Stomach smooth muscle (tissue), 2 donors: ENCODE data around the gene FHIT.
A peak's percentile ranks its signal among the peaks of the same experiment; 100 is the strongest.

Experiments
- H3K27ac ChIP-seq: one replicate; pipeline ENCODE4 v1.7.0; 2013; ENCODE audit warnings: mild to moderate bottlenecking, low read length, inconsistent platforms
- H3K27me3 ChIP-seq, 2 donors: one replicate each; pipeline ENCODE4 v1.7.0; 2013; ENCODE audit warnings: low read length in 2 of 2; ENCODE audit not compliant: insufficient read depth in 2 of 2, control insufficient read depth in 1 of 2
- H3K36me3 ChIP-seq, 2 donors: one replicate each; pipeline ENCODE4 v1.7.0; 2013; ENCODE audit warnings: low read length in 2 of 2; ENCODE audit not compliant: control insufficient read depth in 2 of 2, insufficient read depth in 2 of 2
- H3K4me1 ChIP-seq: one replicate; pipeline ENCODE4 v1.7.0; 2013; ENCODE audit warnings: low read length; ENCODE audit not compliant: control insufficient read depth, insufficient read depth
- H3K4me3 ChIP-seq, 2 donors: one replicate each; pipeline ENCODE4 v1.7.0; 2013; ENCODE audit warnings: low read length in 2 of 2
- H3K9ac ChIP-seq, 2 donors: one replicate each; pipeline ENCODE4 v1.7.0; 2013; ENCODE audit warnings: low read length in 2 of 2, mild to moderate bottlenecking in 1 of 2
- H3K9me3 ChIP-seq, 2 donors: one replicate each; pipeline ENCODE4 v1.7.0; 2013; ENCODE audit warnings: low read length in 2 of 2; ENCODE audit not compliant: control insufficient read depth in 2 of 2
- donor health status: healthy.
- donor health status: Pancreatic carcinoma.

FHIT gene

DNA sequence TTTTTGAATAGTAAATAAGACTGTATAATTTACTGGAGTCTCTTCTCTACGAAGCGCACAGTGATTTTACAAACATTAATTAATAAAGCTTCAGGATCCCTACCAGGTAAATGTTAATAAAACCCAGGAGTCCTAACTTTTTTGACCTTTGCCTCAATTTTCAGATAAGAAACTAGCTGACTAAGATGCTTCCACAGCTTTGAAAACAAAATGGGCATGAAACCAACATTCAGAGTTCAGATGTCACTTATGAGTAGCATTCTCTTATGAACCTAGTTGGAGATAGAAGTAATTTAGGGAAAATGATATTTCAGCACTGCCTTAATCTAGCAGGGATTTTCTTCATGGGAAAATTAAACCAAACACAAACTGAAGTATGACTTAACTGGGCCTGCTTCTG, 13.0 kb upstream of the FHIT start:
- H3K4me3 ChIP-seq = no peak overlapping the region
- no peaks in the 10 kb centered on the region for H3K9me3 ChIP-seq
- H3K4me1 ChIP-seq = no peaks in the 10 kb centered on the region
- no peaks in the 10 kb centered on the region for H3K36me3 ChIP-seq
- H3K27ac ChIP-seq = no peak overlapping the region
- H3K9ac ChIP-seq = no peak overlapping the region
- no peaks in the 10 kb centered on the region for H3K27me3 ChIP-seq

DNA sequence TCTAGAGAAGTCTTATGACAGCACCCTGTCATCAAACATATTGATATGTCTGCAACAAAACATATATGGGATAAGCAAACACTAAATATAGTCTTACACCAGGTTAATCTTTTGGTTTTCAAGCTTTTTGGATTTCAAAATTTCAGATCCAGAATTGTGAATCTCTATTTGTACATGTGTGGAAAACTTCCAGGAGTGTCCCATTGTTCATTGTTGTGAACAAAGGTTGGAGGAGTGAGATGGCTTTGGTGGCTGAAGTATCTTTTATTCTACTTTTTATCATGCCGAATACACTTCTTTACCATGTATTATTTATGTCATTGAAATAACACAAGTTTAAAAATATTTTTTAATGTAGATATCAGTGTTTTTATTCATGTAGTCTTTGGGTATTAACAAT, 5.9 kb upstream of the FHIT start:
- H3K36me3 ChIP-seq = no peaks in the 10 kb centered on the region
- no peaks in the 10 kb centered on the region for H3K9me3 ChIP-seq
- H3K4me1 ChIP-seq = no peaks in the 10 kb centered on the region

DNA sequence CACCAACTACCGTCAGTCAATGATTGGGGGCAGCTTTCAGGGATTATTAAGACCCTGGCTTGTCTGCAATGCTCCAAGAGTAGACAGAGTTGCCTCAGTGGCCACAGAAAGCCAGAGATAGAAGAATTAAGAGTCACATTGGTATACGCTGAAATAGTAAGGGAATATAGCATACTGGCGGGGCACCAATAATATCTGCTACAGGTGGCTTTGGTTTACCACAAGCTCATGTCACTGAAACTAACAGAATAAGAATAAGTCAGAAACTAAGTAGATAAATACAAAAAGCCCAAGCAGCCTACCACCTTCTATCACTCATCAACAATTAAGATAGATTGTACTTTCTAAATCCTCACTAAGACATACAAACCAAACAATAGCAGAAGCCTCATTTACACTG, 2.5 kb upstream of the FHIT start:
- Histone ChIP-seq H3K9ac (no peak overlapping the region), H3K27me3 (no peaks in the 10 kb centered on the region), H3K4me1 (peaks cover 3% of the 10 kb centered on the region), H3K4me3 (no peak overlapping the region), H3K36me3 (no peaks in the 10 kb centered on the region), H3K9me3 (no peaks in the 10 kb centered on the region), H3K27ac (no peak overlapping the region)

More for the DNA sequence above, 5.9 kb upstream of the FHIT start:
- Histone ChIP-seq H3K9ac (no peak overlapping the region), H3K27me3 (no peaks in the 10 kb centered on the region), H3K4me3 (no peak overlapping the region), H3K27ac (no peak overlapping the region)

DNA sequence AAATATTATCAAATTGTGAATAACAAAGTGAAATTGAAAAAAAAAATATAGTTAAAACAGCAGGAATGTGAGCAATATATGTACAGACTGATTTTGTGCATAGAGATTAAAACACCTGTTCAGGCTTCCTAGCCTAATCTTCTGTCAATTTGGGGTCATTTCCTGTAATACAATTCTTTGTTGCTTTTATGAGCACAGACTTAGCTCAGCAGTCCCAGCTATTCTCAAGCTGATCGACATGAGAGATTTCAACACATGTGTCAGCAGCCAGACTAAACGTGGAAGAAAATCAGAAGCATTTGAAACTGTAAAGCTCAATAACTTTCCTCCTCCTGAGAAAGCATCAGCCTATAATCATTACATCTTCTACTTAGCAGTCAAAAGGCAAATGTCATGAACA, 1.6 kb upstream of the FHIT start:
- H3K9ac ChIP-seq = no peak overlapping the region
- H3K27me3 ChIP-seq = no peaks in the 10 kb centered on the region
- no peak overlapping the region for H3K27ac ChIP-seq
- H3K36me3 ChIP-seq = no peaks in the 10 kb centered on the region
- H3K9me3 ChIP-seq = no peaks in the 10 kb centered on the region
- no peak overlapping the region for H3K4me3 ChIP-seq
- peaks cover 3% of the 10 kb centered on the region for H3K4me1 ChIP-seq

DNA sequence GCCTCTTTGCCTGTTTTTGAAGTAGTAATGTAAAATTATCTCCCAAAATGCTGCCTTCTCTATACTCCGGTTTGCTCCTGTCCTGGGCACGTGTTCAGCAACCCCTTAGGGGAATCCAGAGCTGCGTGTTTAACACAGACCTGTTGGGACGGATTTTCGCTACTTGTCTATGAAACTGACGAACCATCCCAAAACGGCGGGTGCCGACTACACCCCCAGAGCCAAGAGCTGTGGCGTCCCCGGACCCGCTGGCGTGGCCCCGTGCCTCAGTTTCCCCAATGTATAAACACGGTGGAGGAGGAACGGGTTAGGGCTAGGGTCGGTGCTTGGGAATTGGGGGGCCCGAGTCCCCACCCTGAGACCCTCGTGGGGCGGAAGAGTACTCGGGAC, 473 bp downstream of the FHIT start:
- Histone ChIP-seq H3K27me3 (no peaks in the 10 kb centered on the region), H3K4me3 (peak overlapping the region; percentile 86 to 95), H3K4me1 (peaks cover 3% of the 10 kb centered on the region), H3K27ac (no peak overlapping the region), H3K9ac (peak overlapping the region; percentile 80 to 87), H3K9me3 (no peaks in the 10 kb centered on the region), H3K36me3 (no peaks in the 10 kb centered on the region)

DNA sequence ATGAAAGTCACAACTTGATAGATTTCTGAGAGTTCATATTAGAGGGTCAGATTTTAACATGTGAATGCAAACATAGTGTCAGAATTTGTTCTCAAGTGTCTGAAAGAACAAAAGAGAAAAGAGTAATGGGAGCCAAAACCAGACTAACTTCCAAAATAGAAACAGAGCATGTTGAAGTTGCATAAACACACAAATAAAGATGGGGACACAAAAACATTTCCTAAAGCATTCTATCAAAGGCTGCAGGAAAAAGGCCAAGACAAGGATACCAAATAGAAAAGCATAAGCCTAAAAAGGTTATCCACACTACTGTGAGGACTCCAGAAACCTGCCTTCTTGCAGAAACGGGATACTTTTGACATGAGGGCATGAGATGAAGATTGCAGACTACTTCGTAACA, 2.8 kb downstream of the FHIT start:
- no peak overlapping the region for H3K4me3 ChIP-seq
- H3K36me3 ChIP-seq = no peaks in the 10 kb centered on the region
- no peak overlapping the region for H3K27ac ChIP-seq
- no peaks in the 10 kb centered on the region for H3K9me3 ChIP-seq
- H3K9ac ChIP-seq = no peak overlapping the region
- no peaks in the 10 kb centered on the region for H3K27me3 ChIP-seq
- H3K4me1 ChIP-seq = peaks cover 3% of the 10 kb centered on the region

DNA sequence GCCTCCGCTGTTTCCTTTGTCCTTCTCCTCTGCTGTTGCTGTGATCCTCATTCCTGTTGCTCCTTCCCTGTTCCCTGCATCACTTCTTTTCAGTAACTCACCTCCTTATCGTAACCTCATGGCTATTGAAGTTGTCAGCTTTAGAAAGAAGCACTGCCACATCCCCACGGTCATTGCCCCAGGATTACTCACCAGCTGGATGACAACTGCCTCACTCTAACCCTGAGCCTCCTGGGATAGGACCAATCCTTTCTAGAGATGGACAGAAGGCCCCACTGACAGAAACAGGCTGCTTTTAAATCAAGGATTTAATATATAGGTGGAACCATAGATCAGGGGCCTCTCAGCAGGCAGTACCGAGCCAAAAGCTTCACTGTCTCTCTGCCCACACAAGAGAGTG, 4.1 kb downstream of the FHIT start:
- Histone ChIP-seq H3K9ac (no peak overlapping the region), H3K4me3 (no peak overlapping the region), H3K36me3 (no peaks in the 10 kb centered on the region), H3K27me3 (no peaks in the 10 kb centered on the region), H3K4me1 (peaks cover 3% of the 10 kb centered on the region), H3K9me3 (no peaks in the 10 kb centered on the region), H3K27ac (no peak overlapping the region)

DNA sequence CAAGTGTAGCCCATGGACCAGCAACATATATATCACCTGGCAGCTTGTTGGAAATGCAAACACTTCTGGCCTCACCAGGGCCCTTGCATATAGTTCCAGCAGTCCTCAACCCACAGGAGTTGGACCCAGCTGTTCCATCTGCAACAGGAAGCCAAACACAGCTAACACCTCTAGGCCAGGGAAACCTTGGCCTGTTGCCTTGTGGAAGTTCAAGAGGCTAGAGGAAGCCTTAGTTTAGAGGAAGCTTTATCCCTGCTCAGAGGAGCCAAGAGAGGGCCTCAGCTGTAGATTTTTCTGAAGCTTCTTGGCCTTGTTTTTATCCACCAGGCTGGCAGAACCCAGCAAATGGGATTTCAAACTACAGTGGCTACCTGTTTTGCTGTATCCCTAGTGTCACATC, 11.4 kb downstream of the FHIT start:
- Histone ChIP-seq H3K27ac (no peak overlapping the region), H3K4me1 (no peaks in the 10 kb centered on the region), H3K9me3 (no peaks in the 10 kb centered on the region), H3K9ac (no peak overlapping the region), H3K4me3 (no peak overlapping the region), H3K27me3 (no peaks in the 10 kb centered on the region), H3K36me3 (no peaks in the 10 kb centered on the region)

DNA sequence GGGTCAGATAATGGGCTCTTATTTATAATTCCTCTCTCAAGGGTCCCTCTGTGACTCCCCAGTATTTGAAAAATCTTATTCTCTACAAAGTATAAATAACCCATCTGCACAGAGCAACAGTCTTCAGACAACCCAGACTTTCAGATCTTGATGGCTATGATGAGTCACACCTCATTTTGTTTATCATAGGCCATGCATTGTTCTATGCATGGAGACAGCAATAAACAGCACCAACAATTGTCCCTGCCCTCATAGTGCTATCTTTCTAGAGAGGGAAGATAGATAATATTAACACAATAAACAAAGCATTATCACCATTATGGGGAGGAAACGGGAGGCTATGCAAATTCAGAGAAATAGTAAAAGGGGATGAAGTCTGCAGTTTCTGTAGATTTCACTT, 13.4 kb downstream of the FHIT start:
- no peaks in the 10 kb centered on the region for H3K4me1 ChIP-seq
- H3K27me3 ChIP-seq = no peaks in the 10 kb centered on the region
- no peaks in the 10 kb centered on the region for H3K36me3 ChIP-seq
- no peaks in the 10 kb centered on the region for H3K9me3 ChIP-seq
- H3K27ac ChIP-seq = no peak overlapping the region
- no peak overlapping the region for H3K4me3 ChIP-seq
- no peak overlapping the region for H3K9ac ChIP-seq

DNA sequence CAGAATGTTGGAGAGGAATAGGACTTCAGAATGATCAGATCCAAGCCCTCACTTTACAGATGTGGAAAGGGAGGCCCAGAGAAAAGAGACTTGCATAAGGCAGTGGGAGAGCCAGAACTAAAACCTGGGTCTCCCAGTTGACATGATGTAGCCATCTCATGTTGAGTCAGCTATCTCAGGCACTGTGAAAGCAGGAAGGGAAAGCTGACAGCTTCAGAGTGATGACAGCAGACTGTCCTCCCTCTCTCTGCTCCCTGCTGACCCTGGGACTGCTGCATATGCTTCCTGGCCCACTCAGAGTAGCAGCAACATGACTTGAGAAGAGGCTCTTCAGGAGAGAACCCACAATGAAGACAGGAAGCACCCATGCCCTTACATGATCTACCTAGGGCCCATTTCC, 14.7 kb downstream of the FHIT start:
- Histone ChIP-seq H3K4me1 (no peaks in the 10 kb centered on the region), H3K4me3 (no peak overlapping the region), H3K36me3 (no peaks in the 10 kb centered on the region), H3K9me3 (no peaks in the 10 kb centered on the region), H3K27me3 (no peaks in the 10 kb centered on the region), H3K9ac (no peak overlapping the region), H3K27ac (no peak overlapping the region)

DNA sequence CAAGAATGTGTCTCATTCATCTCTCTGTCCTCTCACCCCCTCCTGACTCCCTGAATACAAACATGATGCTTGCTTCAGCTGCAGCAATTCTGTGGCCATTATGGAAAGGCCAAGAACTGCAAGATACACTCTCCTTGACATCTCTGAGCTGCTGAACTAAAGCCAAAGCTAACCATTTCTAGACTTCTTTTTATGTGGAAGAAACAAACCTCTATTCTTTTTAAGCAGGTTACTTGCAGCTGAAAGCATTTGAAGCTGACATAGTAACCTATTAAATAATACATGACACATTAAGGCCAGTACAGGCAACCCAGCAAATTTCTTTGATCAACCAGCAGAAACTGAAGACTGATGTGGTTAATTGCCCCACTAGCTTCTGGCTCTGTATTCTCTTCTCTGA, 17.5 kb downstream of the FHIT start:
- Histone ChIP-seq H3K4me3 (no peak overlapping the region), H3K9ac (no peak overlapping the region), H3K9me3 (no peaks in the 10 kb centered on the region)

DNA sequence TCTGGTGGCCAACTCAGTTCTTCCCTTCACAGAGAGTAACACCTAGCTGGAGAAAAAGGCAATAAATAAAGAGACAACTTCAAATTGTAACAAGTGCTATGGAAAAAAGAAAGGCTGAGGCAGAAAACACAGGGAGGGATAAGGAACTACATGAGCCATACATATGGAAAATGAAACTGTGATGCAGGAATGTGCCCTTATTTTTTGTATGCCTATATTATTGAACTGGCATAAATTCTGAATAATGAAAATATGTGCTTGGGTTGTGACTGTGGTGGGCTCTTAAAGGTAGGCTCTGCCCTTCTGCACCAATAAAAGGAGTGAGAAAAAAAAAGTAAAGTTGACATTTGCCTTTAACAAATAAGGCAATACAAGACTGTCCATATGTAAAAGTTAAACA, 19.6 kb downstream of the FHIT start:
- Histone ChIP-seq H3K36me3 (no peaks in the 10 kb centered on the region), H3K9ac (no peak overlapping the region), H3K4me3 (no peak overlapping the region), H3K27ac (no peak overlapping the region), H3K27me3 (no peaks in the 10 kb centered on the region), H3K4me1 (no peaks in the 10 kb centered on the region), H3K9me3 (no peaks in the 10 kb centered on the region)

More for the DNA sequence above, 17.5 kb downstream of the FHIT start:
- Histone ChIP-seq H3K27ac (no peak overlapping the region), H3K27me3 (no peaks in the 10 kb centered on the region), H3K4me1 (no peaks in the 10 kb centered on the region), H3K36me3 (no peaks in the 10 kb centered on the region)
